ENCODE data around the gene RNU1-3. TPM values are rescaled to one million over a fixed set of nuclear protein-coding genes. Genes with fewer than 3 reads are reported as not detected.
"Not testable (repeated sequence)": the region's sequence is repeated elsewhere in the genome, so short reads cannot be mapped to it uniquely, and the experiment has no call there.

Gene RNU1-3
- total and polyA plus RNA-seq, 4 experiments from 2014 or later = 3,010 to 3,866 TPM; not detected in 2

GRCh38 chr1:16673976-16674375 lies 7.2 kb upstream of the RNU1-3 start:
- H3K4me3 ChIP-seq (ENCODE audit: low read length in 2 of 2); H3K9me3 Mint-ChIP-seq; H3K9me3 ChIP-seq (ENCODE audit: control insufficient read depth in 1 of 2, low read length in 2 of 2); H3K27ac Mint-ChIP-seq; H3K36me3 ChIP-seq (ENCODE audit: insufficient read depth, low read length); intact Hi-C loops (cut with micrococcal nuclease); DNase-seq; H3K4me3 Mint-ChIP-seq; H3K36me3 Mint-ChIP-seq; H3K27ac ChIP-seq (ENCODE audit: low read depth, low read length); POLR2A ChIA-PET (ENCODE audit: partially characterized antibody); H3K27me3 Mint-ChIP-seq; CTCF ChIA-PET (ENCODE audit: partially characterized antibody); H3K27me3 ChIP-seq (ENCODE audit: insufficient read depth, low read length): not testable (repeated sequence)
- peaks cover 13 to 26% (median 14%) of the 10 kb centered on the region in 4 donors for H3K4me1 Mint-ChIP-seq
- peaks cover 15% of the 10 kb centered on the region for H3K4me1 ChIP-seq (ENCODE audit: insufficient read depth, low read length)

GRCh38 chr1:16665836-16666235 lies 912 bp downstream of the RNU1-3 start:
- H3K9me3 Mint-ChIP-seq; CTCF ChIA-PET (ENCODE audit: partially characterized antibody); H3K9me3 ChIP-seq (ENCODE audit: control insufficient read depth in 1 of 2, low read length in 2 of 2); H3K4me3 Mint-ChIP-seq; H3K4me1 ChIP-seq (ENCODE audit: insufficient read depth, low read length); H3K27ac ChIP-seq (ENCODE audit: low read depth, low read length); intact Hi-C loops (cut with micrococcal nuclease); POLR2A ChIA-PET (ENCODE audit: partially characterized antibody); H3K36me3 Mint-ChIP-seq; H3K27me3 Mint-ChIP-seq; H3K36me3 ChIP-seq (ENCODE audit: insufficient read depth, low read length); H3K27me3 ChIP-seq (ENCODE audit: insufficient read depth, low read length); DNase-seq; H3K4me1 Mint-ChIP-seq; H3K4me3 ChIP-seq (ENCODE audit: low read length in 2 of 2); H3K27ac Mint-ChIP-seq: not testable (repeated sequence)

GRCh38 chr1:16658234-16658633 lies 8.5 kb downstream of the RNU1-3 start:
- POLR2A ChIA-PET (ENCODE audit: partially characterized antibody); H3K27me3 ChIP-seq (ENCODE audit: insufficient read depth, low read length); H3K9me3 ChIP-seq (ENCODE audit: control insufficient read depth in 1 of 2, low read length in 2 of 2); H3K36me3 Mint-ChIP-seq; intact Hi-C loops (cut with micrococcal nuclease); DNase-seq; H3K27ac Mint-ChIP-seq; H3K36me3 ChIP-seq (ENCODE audit: insufficient read depth, low read length); H3K27ac ChIP-seq (ENCODE audit: low read depth, low read length); H3K4me3 Mint-ChIP-seq; H3K9me3 Mint-ChIP-seq; H3K4me3 ChIP-seq (ENCODE audit: low read length in 2 of 2); H3K4me1 ChIP-seq (ENCODE audit: insufficient read depth, low read length); H3K27me3 Mint-ChIP-seq; CTCF ChIA-PET (ENCODE audit: partially characterized antibody); H3K4me1 Mint-ChIP-seq: not testable (repeated sequence)

GRCh38 chr1:16656981-16657683 lies 9.6 kb downstream of the RNU1-3 start:
- H3K27me3 ChIP-seq (ENCODE audit: insufficient read depth, low read length); H3K4me1 Mint-ChIP-seq; H3K4me1 ChIP-seq (ENCODE audit: insufficient read depth, low read length); intact Hi-C loops (cut with micrococcal nuclease); POLR2A ChIA-PET (ENCODE audit: partially characterized antibody); H3K9me3 Mint-ChIP-seq; H3K27ac Mint-ChIP-seq; H3K36me3 Mint-ChIP-seq; H3K4me3 ChIP-seq (ENCODE audit: low read length in 2 of 2); H3K9me3 ChIP-seq (ENCODE audit: control insufficient read depth in 1 of 2, low read length in 2 of 2); H3K27me3 Mint-ChIP-seq; DNase-seq; H3K27ac ChIP-seq (ENCODE audit: low read depth, low read length); H3K4me3 Mint-ChIP-seq; CTCF ChIA-PET (ENCODE audit: partially characterized antibody); H3K36me3 ChIP-seq (ENCODE audit: insufficient read depth, low read length): not testable (repeated sequence)

DNA sequence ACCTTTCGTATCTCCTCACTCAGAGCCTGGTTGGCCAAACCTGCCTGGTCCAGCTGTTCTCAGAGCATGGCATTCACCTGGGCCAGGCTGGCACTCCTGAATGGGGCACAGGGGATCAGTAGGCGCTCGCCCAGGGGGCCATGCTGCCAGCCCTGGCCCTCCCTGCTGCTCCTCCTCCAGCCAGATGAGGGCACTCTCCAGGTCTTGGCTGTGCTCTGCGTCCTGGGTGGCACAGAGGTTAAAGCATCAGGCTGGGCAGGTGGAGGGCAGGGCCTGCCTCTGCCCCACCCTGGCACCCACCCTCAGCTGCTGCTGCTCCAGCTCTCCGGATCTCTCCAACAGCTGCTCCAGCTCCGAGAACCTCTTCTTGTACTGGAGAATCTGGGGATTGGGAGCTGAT lies 10.2 kb downstream of the RNU1-3 start:
- H3K4me3 ChIP-seq (ENCODE audit: low read length in 2 of 2); H3K27ac Mint-ChIP-seq; CTCF ChIA-PET (ENCODE audit: partially characterized antibody); H3K27me3 ChIP-seq (ENCODE audit: insufficient read depth, low read length); H3K4me1 ChIP-seq (ENCODE audit: insufficient read depth, low read length); H3K27me3 Mint-ChIP-seq; H3K36me3 Mint-ChIP-seq; H3K27ac ChIP-seq (ENCODE audit: low read depth, low read length); DNase-seq; H3K9me3 ChIP-seq (ENCODE audit: control insufficient read depth in 1 of 2, low read length in 2 of 2); H3K4me1 Mint-ChIP-seq; H3K9me3 Mint-ChIP-seq; intact Hi-C loops (cut with micrococcal nuclease); POLR2A ChIA-PET (ENCODE audit: partially characterized antibody); H3K4me3 Mint-ChIP-seq; H3K36me3 ChIP-seq (ENCODE audit: insufficient read depth, low read length): not testable (repeated sequence)

GRCh38 chr1:16651560-16651959 lies 15.2 kb downstream of the RNU1-3 start:
- POLR2A ChIA-PET (ENCODE audit: partially characterized antibody); DNase-seq; H3K9me3 ChIP-seq (ENCODE audit: control insufficient read depth in 1 of 2, low read length in 2 of 2); H3K36me3 Mint-ChIP-seq; H3K4me1 ChIP-seq (ENCODE audit: insufficient read depth, low read length); H3K9me3 Mint-ChIP-seq; CTCF ChIA-PET (ENCODE audit: partially characterized antibody); H3K27ac ChIP-seq (ENCODE audit: low read depth, low read length); H3K36me3 ChIP-seq (ENCODE audit: insufficient read depth, low read length); H3K4me3 Mint-ChIP-seq; H3K4me3 ChIP-seq (ENCODE audit: low read length in 2 of 2); intact Hi-C loops (cut with micrococcal nuclease); H3K27ac Mint-ChIP-seq; H3K4me1 Mint-ChIP-seq; H3K27me3 ChIP-seq (ENCODE audit: insufficient read depth, low read length); H3K27me3 Mint-ChIP-seq: not testable (repeated sequence)

DNA sequence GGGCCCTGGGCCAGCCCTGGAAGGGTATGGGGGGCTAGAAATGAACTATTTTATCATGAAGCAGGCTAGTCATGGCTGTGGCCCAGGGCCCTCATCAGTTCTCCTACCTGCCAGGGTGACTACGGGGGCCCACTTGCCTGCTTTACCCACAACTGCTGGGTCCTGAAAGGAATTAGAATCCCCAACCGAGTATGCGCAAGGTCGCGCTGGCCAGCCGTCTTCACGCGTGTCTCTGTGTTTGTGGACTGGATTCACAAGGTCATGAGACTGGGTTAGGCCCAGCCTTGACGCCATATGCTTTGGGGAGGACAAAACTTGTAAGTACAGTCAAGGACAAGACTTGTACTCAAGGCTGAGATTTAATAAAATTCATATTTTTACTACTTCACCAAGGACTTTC lies 16.8 kb downstream of the RNU1-3 start:
- H3K9me3 ChIP-seq (ENCODE audit: control insufficient read depth in 1 of 2, low read length in 2 of 2); H3K27me3 Mint-ChIP-seq; POLR2A ChIA-PET (ENCODE audit: partially characterized antibody); H3K27ac Mint-ChIP-seq; H3K4me1 Mint-ChIP-seq; H3K36me3 Mint-ChIP-seq; intact Hi-C loops (cut with micrococcal nuclease); H3K4me3 ChIP-seq (ENCODE audit: low read length in 2 of 2); CTCF ChIA-PET (ENCODE audit: partially characterized antibody); H3K36me3 ChIP-seq (ENCODE audit: insufficient read depth, low read length); H3K4me3 Mint-ChIP-seq; H3K27me3 ChIP-seq (ENCODE audit: insufficient read depth, low read length); H3K9me3 Mint-ChIP-seq; H3K4me1 ChIP-seq (ENCODE audit: insufficient read depth, low read length); H3K27ac ChIP-seq (ENCODE audit: low read depth, low read length): not testable (repeated sequence)
- peak in 2 of 5 donors; percentile 0 to 28 for DNase-seq

DNA sequence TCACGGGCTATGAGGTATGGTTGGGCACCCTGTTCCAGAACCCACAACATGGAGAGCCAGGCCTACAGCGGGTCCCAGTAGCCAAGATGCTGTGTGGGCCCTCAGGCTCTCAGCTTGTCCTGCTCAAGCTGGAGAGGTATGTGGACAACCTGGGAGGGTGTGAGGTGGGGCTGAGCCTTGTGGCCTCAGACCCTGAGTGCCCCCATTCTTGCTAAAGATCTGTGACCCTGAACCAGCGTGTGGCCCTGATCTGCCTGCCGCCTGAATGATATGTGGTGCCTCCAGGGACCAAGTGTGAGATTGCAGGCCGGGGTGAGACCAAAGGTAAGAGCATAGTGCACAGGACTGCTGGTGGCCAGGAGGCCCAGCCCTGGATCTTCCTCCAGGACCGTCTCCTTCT lies 17.4 kb downstream of the RNU1-3 start:
- H3K9me3 Mint-ChIP-seq; H3K4me3 Mint-ChIP-seq; H3K4me1 Mint-ChIP-seq; H3K4me3 ChIP-seq (ENCODE audit: low read length in 2 of 2); H3K36me3 ChIP-seq (ENCODE audit: insufficient read depth, low read length); H3K27me3 Mint-ChIP-seq; H3K27me3 ChIP-seq (ENCODE audit: insufficient read depth, low read length); H3K27ac Mint-ChIP-seq; CTCF ChIA-PET (ENCODE audit: partially characterized antibody); POLR2A ChIA-PET (ENCODE audit: partially characterized antibody); intact Hi-C loops (cut with micrococcal nuclease); H3K27ac ChIP-seq (ENCODE audit: low read depth, low read length); H3K9me3 ChIP-seq (ENCODE audit: control insufficient read depth in 1 of 2, low read length in 2 of 2); H3K36me3 Mint-ChIP-seq: not testable (repeated sequence)
- peak in 1 of 5 donors; percentile 25 for DNase-seq
- H3K4me1 ChIP-seq (ENCODE audit: insufficient read depth, low read length) = peaks cover 10% of the 10 kb centered on the region

All from CD4-positive, alpha-beta memory T cell (primary cell).